KG1 (cell line): Measurements from ENCODE around the gene DDI1.
"Not testable (repeated sequence)": the region's sequence is repeated elsewhere in the genome, so short reads cannot be mapped to it uniquely, and the experiment has no call there.

ENCODE experiments used
- DNase-seq: peaks from one replicate; lab custom pipeline; 2025; lab: John Stamatoyannopoulos, UW

Gene DDI1

DNA sequence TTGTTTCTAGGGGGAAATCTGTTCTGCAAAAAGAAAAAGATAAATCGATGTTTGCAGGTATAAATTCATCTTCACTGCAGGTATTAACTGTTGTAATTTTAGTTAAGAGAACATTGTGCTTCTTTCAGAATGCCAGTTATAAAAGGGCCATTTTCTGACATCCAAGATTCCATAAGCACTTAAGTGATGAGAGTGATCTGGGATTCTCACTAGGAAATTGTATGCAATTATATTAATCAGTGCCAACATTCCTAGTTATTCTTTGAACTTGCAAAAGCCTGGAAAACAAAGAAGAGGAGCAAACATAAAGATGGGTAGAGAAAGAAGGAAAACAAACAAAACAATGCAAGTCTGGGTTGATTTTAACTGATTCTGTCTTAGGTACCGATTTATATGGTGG is 5.4 kb downstream of the DDI1 start:
- no peak for DNase-seq

DNA sequence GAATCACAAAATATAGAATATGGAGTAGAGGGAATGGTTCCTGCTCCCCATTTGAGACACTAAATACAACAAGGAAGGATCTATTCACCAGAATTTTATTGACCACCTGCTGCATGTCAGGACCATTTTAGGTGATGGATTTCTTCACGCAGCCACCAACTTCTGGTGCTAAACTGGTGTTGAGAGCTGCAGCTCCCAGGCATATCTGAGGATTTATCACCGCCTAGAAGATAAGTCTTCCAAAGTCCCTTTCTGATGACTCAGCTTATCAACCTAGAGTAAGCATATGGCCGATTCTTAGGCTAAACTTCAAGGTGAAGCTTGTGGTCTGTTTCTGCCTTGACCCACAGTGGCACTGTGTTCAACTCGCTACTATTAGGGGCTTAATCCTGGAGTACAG is 6.7 kb downstream of the DDI1 start:
- no peak for DNase-seq

DNA sequence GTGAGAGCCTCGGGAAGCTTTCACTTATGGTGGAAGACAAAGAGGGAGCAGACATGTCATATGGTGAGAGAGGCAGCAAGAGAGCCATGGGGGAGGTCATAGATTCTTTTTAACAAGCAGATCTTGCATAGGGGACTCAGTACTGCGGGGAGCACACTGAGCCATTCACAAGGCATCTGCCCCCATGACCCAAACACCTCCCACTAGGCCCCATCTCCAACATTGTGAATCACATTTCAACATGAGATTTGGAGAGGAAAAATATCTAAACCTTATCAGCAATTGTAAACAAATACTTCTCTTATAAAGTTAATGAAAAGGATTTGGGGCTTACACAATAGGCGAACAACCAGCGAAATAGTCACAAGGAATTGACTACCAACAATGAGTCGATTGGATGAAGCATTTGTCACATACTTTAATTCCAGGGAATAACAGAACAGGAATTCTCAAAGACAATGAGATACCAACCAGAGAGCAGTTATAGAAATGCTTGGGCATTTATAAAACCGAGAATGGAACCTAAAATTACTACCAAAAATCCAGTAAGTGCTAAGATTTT is 7.3 kb downstream of the DDI1 start:
- no peak for DNase-seq

DNA sequence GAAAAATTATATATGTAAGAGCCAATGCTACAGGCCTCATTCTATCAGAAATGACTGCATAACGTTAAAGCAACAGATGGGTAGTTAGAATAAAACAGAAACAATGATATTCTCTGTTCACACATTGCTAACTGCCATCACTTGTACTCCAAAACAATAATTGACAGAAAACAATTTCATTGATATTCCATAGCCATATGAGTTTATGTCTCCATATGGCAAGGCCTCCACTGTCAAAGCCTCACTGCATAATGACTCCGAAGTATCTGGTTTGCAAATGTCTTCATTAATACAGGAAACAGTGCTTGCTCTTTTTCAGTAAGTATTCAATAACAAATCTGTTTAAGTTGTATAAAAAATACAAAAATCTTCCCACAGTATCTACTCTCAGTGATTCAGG is 9.9 kb downstream of the DDI1 start:
- DNase-seq: no peak

DNA sequence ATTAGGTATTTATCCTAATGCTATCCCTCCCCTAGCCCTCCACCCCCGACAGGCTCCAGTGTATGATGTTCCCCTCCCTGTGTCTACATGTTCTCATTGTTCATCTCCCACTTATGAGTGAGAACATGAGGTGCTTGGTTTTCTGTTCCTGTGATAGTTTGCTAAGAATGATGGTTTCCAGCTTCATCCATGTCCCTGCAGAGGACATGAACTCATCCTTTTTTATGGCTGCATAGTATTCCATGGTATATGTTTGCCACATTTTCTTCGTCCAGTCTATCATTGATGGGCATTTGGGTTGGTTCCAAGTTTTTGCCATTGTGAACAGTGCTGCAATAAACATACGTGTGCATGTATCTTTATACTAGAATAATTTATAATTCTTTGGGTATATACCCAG is 10.4 kb downstream of the DDI1 start:
- DNase-seq: not testable (repeated sequence)

DNA sequence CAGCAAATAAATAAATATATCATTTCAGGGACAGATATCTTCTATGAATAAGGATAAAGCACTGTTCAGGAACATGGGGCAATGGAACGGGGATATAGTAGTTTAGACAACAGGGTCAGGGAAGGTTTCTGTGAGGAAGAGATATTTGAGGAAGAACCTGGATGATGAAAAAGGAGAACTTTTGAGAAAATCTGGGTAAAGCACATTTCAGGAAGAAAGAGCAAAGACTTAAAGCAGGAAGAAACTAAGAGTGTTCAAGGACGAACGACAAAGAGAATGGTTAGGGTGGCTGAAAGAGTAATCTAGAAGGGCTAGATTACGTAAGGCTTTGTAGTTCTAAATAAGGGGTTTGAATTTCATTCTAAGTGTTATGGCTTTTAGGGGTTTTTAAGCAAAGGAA is 12.7 kb downstream of the DDI1 start:
- no peak for DNase-seq

DNA sequence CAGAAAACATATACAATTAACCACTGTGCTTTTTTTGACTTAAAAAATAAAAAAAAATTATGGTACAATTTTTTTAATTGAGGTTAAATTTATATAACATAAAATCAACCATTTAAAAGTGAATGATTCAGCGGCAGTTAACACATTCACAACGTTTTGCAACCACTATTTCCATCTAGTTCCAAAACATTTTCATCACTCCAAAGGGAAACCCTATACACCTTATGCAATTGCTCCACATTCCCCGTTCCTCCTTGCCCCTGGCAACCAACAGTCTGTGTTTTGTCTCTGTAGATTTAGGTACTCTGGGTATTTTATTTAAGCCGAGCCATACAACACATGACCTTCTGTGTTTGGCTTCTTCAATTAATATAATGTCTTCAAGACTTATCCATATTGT is 15.3 kb downstream of the DDI1 start:
- no peak for DNase-seq

DNA sequence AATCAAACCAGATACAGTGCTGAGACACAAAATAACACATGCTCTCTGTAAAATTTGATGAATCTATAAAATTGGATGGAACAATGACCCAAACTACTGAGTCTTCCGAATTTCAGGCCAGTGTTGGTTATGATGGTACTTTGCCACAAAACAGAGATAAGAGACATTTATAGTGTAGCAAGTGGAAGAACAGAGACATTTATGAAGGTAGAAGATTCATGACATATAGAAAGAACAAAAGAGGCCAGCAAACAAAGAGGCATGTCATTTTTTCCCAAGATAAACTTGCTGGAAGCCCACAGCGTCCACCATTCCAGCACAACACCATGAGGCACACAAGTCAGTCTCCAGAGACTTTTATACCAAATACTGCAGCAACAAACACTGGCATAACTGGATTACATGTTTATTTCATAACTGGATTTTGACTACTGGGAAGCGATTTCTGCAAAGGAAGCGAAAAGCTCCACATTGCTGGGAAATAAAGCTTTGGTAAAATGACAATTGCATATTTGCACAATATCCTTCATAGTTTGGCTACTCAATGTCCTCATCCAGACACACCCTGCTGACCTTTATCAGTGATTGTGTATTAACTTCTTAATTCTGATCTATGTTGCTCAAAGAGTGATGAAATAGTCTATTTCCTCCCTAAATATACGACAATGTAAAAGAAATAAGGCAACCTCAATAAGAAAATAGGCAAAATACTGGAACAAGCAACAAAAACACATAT is 17.5 kb downstream of the DDI1 start:
- DNase-seq: no peak

DNA sequence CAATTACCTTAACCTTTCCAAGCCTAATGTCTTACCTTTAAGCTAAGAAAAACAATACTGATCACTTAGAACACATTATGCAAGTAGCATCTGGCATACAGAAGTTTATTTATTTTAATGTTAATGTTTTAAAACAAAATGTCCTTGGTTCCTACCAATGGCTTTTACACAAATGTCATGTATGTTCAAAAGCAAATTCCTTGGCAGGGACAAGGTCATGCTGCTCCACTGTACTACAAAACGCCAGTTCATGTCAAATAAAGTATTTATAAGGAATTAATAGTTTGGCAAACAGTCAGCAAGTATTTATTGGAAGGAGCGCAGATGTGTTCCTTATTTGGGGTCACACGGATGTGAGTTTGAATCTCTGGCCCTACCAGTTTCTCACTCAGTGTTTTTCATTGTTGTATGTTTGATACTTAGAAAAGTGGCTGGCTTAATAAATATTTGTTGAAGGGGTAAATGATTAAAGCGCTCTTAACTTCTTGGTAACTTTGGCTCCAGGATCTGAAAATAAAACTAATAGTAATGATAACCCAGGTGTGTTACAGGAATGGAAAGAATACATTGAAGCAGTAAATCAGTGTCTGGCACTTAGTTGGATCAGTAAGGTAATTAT is 18.6 kb downstream of the DDI1 start:
- no peak for DNase-seq

DNA sequence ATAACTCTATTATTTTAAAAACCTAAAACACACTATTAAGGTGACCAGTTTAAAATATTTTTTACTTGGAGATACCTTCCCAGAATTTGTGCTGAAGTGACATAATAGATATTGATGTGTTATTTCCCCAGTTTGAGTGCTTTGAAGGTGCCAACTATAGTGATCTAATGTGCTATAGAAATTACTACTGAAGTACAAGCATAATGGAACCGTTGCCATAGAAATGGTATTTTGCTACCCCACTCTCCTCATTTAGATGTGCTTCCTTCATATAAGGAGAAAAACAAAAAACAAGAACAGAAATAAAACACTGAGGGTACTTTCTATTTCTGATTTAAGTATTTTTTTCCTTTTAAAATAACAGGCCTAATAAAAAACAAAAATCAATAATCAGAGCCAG is 19.2 kb downstream of the DDI1 start:
- DNase-seq: no peak

DNA sequence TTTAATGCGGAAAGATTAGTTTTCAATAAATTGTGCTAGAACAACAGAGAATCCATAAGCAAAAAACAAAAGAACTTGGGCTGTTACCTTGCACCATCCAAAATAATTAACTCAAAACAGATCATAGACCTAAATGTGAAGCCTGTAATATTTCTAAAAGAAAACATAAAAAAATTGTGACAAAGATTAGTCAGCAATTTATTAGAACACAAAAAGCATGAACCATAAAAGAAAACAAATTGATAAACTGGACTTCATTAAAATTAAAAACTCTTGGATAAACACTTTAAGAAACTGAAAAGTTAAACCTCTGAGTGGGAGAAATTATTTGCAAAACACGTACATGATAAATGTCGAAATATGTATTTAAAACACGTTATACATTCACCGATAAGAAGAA is 21.5 kb downstream of the DDI1 start:
- DNase-seq: no peak

DNA sequence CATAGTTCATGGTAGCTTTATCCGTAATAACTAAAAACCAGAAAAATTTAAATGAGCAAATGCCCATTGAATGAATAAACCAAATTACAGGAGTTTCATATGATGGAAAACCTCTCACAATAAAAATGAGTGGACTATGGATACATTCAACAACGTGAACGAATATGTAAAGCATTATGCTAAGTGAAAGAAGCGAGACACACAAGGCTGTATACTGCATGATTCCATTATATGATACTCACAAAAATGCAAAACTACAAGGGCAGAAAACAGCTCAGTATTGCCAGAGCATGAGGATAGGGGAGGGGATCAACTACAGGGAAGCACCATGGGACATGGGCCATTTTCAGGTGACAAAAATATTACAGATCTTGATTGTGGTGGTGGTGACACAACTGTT is 22.2 kb downstream of the DDI1 start:
- no peak for DNase-seq

DNA sequence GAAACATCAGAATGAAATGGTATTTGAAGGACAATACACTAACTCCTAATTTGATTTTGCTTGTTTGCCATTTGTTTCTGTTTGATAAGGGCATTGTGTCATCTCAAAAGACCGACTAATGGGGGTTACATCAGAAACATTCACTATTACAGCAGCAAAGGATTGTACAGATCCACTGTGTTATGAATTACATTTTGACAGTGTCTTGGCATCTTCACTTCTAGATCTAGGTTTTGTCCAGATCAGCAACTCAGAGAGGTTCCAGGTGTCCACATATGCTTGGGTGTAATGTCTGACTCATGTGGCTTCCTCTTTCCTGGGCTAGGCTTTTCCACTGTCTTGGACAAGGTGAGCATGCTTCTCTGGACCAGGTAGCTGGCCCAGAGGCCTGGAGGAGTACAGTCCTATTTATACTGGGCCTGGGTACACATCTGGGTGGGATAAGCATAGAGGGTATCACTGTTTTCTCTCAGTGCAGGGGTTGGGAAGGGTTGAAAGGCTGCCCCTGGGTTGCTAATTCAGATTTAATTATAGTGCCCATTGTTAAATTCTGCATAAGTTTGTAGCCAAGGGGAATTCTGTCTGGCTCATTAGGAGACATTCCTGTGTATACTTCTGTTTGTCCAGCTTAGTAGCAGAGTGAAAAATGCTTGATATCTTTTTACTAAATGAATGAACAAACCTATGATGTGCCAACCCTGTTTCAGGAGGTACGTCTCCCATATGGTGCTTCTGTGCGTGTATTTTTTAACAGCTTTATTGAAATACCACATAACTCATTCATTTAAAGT is 23.8 kb downstream of the DDI1 start:
- DNase-seq: no peak

DNA sequence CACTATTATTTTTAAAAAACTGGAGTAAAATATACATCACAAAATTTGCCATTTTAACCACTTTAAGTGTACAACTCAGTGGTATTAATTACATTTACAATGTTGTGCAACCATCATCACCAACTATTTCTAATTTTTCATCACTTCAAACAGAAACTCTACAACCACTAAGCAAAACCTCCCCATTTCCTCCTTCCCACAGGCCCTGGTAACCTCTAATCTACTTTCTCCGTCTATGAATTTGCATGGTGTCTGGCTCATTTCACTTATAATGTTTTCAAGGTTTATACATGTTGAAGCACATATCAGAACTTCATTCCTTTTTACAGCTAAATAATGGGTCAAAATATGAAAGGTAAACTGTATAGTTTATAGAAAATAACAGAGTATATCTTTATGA is 24.4 kb downstream of the DDI1 start:
- no peak for DNase-seq

DNA sequence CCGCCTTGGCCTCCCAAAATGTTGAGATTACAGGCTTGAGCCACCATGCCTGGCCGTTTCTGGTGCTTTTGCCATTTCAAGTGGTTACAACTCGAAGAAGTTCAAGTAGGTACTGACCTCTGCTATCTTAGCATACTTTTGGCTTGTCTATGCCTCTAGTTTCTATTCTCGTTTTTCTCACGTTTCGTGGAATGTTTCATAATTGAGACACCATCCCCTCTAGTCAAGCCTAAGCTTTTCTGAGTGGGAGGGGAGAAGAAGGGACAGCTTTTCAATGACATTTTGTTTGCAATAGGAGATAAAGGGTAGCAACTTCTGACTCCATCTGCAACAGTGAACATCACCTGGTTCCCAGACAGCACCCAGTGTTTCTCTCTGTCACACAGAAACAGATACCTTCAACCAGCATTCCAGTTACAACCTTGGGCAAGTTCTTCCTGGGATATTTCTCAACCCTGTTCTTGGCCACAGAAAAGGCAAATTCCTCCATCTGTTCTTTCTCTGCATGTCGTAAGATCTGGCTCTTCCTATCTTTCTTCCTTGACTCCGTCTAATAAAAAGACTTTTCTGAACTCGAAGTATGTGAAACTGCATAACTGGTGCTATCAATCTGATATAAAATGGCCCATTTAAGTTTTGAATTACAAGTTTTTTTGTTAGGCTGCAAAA is 25.5 kb downstream of the DDI1 start:
- no peak for DNase-seq

DNA sequence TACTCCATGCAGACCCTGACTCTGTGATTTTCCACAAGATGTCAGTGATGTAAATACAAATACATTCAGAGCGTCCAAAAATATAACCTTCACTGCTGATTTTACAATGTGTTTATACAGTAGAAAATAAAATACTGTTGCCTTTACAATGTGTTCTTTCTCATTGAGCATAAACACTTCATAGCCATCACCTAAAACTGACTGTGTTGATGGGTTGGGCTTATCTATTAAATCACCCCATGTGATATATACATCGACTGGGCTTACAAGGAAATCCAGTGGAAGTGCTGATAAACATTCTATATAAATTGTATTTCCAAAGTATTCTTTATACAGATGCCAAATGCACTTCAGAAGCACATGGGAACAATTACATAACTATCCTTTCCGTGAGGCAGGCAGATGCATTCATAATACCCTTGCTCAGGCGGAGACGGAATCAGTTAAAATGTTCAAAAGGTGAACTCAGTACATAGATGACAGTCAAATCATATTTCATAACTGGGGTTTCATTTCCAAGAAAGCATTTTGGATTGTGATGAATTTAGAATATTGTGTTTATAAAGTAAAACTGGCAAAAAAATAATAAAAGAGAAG is 27.7 kb downstream of the DDI1 start:
- DNase-seq: no peak

DNA sequence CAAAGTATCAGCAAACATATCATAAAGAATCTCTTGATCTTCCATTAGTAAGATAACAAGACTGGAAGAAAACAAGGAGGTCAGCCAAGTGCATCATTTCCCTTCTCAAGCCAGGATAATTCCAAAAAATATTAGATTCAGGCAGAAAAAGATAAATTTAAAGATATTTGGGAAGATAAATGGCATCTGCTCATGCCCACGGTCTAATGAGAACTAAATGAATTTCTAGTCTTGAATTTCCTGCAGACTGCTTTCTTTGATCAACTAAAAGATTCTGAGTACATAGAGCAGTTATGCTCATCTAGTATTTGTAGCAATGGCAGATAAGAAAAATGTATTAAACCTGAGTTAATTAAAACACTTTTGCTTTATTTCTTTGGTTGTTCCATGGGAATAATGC is 31.1 kb downstream of the DDI1 start:
- DNase-seq: no peak

DNA sequence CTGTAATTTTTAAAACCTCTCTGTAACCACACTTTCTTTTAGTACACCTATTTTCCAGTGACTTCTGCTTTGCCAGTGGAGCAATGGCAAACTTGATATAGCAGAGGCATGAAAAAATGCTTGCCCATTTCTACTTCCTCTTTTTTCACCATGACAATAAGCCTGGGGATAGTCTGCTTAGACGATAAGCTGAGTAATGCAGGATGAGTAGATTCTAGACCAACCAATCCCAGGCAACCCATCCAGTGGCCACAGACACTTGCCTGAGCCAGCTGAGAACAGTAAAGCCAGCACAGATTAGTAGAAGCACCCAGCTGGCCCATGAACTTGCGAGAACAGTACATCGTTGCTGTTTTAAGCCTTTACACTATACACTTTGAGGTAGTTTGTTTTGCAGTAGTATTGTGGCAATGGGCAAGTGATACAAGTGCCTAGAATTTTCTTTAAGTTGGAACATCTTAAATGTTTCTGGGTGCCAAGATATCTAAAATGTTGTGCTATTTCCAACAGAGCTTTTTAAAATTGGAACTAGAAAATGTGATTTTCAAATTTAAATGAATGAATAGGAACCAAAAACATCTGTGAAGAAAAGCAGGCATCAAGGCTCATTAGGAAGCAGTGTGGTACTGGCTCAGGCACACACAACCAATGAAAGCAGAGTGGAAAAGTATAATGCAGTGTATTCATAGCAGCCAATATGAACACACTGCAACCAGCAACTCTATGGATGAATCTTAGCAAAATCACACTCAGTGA is 37.7 kb downstream of the DDI1 start:
- DNase-seq: peak; percentile 74

DNA sequence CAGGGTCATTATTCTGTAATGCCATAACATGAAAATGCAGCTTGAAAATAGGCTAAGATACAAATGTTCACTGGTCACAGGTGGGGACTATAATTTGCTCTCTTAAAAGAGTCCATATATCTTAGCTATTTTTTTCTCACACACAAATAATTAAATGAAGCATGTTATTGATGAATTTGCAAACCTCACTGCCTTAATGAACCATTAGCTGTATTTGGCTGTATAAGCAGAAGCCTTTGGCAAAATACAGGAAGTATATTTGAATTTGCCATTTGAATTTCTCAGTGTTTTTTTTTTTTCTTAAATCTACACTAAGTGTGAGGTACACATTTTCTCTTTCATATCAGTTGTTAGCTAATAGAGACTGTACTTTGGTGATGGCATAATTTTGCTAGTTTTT is 38.7 kb downstream of the DDI1 start:
- no peak for DNase-seq

DNA sequence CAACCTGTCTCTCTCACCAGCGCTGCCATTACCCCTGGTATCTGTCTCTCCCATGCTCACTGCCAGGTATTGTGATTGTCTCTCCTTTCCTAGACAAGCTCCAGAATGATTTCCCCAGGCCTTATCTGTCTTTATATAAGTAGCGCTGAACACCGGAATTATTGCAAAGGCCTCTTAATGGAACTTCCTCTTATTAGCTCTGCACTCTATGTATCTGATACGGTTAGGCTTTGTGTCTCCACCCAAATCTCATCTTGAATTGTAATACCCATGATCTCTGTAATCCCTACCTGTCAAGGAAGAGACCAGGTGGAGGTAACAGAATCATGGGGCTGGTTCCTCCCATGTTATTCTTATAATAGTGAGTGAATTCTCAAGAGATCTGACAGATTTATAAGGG is 39.3 kb downstream of the DDI1 start:
- DNase-seq: no peak

DNA sequence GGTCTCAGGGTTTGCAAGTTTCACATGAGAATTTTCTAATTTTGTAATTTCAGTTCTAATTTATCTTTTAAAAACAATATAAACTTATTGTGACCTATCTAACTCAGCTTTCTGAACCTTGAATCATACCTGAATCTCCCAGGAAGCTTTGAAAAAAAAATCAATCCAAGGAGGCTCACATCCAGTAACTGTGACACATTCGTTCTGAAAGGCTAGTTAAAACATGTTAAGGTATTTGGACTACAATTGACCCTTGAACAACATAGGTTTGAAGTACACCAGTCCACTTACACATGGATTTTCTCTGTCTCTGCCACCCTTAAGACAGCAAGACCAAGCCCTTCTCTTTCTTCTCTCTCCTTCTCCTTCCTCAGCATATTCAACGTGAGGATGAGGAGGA is 40.0 kb downstream of the DDI1 start:
- DNase-seq: no peak
